GM10266 (cell line): Measurements from ENCODE around the gene AGAP1.

ENCODE experiments used
- DNase-seq: peaks from one replicate; pipeline ENCODE4 v3.0.0; 2012; ENCODE audit errors: extremely low spot score
- TF ChIP-seq, protein P1 (sequence below): IDR thresholded peaks from 2 replicates; pipeline ENCODE4 v1.5.1; 2012; ENCODE audit warnings: mild to moderate bottlenecking, low read depth; ENCODE audit not compliant: control insufficient read depth, insufficient read depth; ENCODE audit errors: missing control alignments

Gene AGAP1

DNA sequence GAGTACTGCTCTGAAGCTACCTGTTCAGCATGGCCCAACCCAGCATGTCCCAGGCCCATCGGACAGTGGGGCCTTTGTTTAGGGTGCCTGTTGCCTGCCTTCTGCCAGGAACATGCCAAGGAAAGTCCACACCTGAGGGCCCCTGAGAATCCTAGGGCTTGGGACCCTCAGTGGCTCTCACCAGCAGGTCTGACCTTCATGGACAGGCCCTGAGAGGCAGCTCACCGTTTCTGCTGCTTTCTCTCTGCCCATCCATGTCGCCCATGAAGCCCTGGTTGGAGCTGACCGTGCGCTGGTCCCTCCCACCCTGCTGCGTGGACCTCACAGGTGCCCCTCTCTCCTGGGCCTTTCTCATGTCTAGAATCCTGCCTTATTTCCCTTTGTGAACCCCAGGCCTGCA, 550.3 kb downstream of the AGAP1 start:
- no peak for DNase-seq
- TF ChIP-seq, protein P1, sequence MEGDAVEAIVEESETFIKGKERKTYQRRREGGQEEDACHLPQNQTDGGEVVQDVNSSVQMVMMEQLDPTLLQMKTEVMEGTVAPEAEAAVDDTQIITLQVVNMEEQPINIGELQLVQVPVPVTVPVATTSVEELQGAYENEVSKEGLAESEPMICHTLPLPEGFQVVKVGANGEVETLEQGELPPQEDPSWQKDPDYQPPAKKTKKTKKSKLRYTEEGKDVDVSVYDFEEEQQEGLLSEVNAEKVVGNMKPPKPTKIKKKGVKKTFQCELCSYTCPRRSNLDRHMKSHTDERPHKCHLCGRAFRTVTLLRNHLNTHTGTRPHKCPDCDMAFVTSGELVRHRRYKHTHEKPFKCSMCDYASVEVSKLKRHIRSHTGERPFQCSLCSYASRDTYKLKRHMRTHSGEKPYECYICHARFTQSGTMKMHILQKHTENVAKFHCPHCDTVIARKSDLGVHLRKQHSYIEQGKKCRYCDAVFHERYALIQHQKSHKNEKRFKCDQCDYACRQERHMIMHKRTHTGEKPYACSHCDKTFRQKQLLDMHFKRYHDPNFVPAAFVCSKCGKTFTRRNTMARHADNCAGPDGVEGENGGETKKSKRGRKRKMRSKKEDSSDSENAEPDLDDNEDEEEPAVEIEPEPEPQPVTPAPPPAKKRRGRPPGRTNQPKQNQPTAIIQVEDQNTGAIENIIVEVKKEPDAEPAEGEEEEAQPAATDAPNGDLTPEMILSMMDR = no peak

- TF ChIP-seq, protein P1 = no peak
- no peak for DNase-seq
Observed at GRCh38 chr2:236045251-236046235, 551.7 kb downstream of the AGAP1 start.

DNA sequence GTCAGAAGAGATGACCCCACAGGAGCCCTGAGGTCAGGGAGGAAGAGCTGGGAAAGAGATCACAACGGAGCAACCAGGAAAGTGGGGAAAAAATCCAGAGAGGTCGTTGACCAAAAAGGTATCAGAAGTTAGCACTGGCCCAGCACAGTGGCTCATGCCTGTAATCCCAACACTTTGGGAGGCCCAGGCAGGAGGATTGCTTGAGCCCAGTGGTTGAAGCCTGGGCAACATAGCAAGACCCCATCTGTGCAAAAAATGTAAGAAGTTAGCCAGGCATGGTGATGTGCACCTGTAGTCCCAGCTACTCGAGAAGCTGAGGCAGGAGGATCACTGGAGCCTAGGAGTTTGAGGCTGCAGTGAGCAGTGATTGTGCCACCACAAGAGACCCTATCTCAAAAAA, 552.9 kb downstream of the AGAP1 start:
- no peak for DNase-seq
- TF ChIP-seq, protein P1 = no peak

- DNase-seq = no peak
- TF ChIP-seq, protein P1 = no peak
Observed at GRCh38 chr2:236047176-236047575, 553.3 kb downstream of the AGAP1 start.

DNA sequence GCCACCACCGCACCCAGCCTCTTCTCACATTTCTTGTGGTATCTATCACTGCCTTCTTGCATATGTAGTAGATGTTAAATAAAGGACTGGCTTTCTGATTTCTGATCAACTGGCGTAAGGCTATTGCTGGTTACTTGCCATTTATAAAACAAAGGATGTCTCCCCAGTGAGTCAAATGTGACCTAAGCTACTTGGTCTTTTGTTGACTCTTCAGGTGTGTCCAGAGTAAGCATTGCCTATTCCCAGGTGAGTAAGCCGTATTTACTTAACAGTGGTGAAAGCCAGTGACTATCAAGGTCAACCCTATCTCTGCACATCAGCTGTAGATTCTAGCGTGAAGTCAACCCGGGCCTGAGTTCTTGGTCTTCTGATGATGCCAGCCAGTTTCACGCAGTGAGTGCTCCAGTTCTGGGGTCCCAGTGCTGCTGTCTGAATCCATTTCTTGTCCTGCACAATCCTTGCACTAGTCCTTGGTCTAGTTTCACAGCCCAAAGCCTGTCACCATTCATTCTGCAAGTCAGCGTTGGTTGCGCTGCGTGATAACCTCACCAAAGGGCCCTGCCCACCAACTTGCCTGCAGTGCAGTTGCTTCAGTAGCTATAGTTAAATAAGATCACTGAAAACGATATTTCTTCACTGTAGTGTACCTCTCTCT, 554.2 kb downstream of the AGAP1 start:
- DNase-seq = no peak
- TF ChIP-seq, protein P1 = no peak

DNA sequence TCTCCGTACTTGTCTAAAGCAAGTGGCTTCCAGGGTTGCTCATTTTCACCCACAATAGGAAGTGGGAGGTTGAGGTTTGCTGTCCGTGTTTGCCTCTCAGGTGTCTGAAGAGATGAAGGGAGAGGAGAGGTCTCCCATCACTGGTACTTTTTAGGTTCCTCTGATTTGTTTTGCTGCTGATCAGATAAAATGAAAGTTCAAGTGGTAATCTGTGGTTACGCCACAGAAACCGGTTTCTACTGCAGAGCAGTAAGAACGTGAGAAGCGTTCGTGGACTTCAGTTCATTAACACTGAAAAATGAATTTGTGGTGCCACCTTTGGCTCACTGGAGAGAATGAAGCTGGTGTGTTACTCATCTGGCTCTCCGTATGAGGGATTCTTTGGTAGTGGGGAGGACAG, 556.1 kb downstream of the AGAP1 start:
- TF ChIP-seq, protein P1 = no peak
- no peak for DNase-seq

DNA sequence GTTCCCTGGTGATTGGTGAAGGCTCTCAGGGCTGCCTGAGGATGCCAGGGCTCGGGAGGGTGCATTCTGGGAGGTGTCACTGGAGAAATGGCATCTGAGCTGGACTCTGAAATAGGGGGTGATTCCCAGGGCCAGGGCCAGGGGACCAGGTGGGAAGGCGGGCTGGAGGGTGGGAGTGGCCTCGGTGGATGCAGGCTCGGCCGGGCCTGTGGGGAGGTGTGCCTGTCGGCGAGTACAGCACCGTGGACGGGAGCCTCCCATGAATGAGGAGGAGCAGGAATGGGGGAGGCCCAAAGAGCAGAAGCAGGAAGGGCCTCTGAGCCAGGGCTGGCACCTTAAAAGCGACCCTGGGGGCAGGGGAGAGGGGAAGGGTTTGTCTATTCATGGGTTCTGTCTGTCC, 557.5 kb downstream of the AGAP1 start:
- DNase-seq = no peak
- TF ChIP-seq, protein P1 = no peak
